Neural progenitor cell (in vitro differentiated cells): Measurements from ENCODE around the gene EFTUD2.
"Not testable (repeated sequence)": the region's sequence is repeated elsewhere in the genome, so short reads cannot be mapped to it uniquely, and the experiment has no call there.

Experiments used
- EZH2 ChIP-seq: fragments of 200-600 bp; sonication (generic); IDR thresholded peaks from 2 replicates; pipeline ENCODE4 v1.6.1; 2017; ENCODE audit warnings: antibody characterized with exemption, mild to moderate bottlenecking, moderate library complexity
- TF ChIP-seq, protein P1 (sequence below): fragments of 200-600 bp; sonication (generic); IDR thresholded peaks from 2 replicates; pipeline ENCODE4 v1.5.1; 2017; ENCODE audit warnings: antibody characterized with exemption, mild to moderate bottlenecking

- TF ChIP-seq, protein P1, sequence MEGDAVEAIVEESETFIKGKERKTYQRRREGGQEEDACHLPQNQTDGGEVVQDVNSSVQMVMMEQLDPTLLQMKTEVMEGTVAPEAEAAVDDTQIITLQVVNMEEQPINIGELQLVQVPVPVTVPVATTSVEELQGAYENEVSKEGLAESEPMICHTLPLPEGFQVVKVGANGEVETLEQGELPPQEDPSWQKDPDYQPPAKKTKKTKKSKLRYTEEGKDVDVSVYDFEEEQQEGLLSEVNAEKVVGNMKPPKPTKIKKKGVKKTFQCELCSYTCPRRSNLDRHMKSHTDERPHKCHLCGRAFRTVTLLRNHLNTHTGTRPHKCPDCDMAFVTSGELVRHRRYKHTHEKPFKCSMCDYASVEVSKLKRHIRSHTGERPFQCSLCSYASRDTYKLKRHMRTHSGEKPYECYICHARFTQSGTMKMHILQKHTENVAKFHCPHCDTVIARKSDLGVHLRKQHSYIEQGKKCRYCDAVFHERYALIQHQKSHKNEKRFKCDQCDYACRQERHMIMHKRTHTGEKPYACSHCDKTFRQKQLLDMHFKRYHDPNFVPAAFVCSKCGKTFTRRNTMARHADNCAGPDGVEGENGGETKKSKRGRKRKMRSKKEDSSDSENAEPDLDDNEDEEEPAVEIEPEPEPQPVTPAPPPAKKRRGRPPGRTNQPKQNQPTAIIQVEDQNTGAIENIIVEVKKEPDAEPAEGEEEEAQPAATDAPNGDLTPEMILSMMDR = not testable (repeated sequence)
- not testable (repeated sequence) for TF ChIP-seq EZH2
These were observed 74.0 kb downstream of the EFTUD2 start for GRCh38 chr17:44825236-44825635.
